Naive thymus-derived CD4-positive, alpha-beta T cell (primary cell): Measurements from ENCODE around the gene UNC45A. TPM values are rescaled to one million over a fixed set of nuclear protein-coding genes. Genes with fewer than 3 reads are reported as not detected.
A peak's percentile ranks its signal among the peaks of the same experiment; 100 is the strongest.

Source experiments
- ATAC-seq: fragments of 150-1000 bp; cut with Tn5 transposase; 2 replicates; pipeline ENCODE4 v1.10.0; 2021; ENCODE audit warnings: mild to moderate bottlenecking, moderate library complexity
- CTCF ChIA-PET: fragments of 350-600 bp; sonication (Branson Sonifier 250); formaldehyde crosslinking; loops from one replicate; lab custom pipeline; 2021; ENCODE audit warnings: antibody characterized with exemption; lab: Charles Lee
- POLR2A ChIA-PET: fragments of 350-600 bp; sonication (Branson Sonifier 250); formaldehyde crosslinking; loops from one replicate; lab custom pipeline; 2021; ENCODE audit warnings: antibody characterized with exemption, inconsistent platforms; lab: Charles Lee
- DNase-seq, 9 donors: peaks; one replicate each; pipeline versions ENCODE4 v3.0.0 to v3.0.0-alpha.2; 2020 to 2022; ENCODE audit warnings: mixed read lengths in 1 of 9
- H3K27ac ChIP-seq: one replicate; pipeline ENCODE4 v1.7.0; 2013; ENCODE audit warnings: mild to moderate bottlenecking, low read depth, low read length, moderate library complexity
- H3K27me3 ChIP-seq, 2 donors: one replicate each; pipeline ENCODE4 v1.7.0; 2013; ENCODE audit warnings: low read length in 2 of 2, mild to moderate bottlenecking in 2 of 2, moderate library complexity in 2 of 2; ENCODE audit not compliant: control insufficient read depth in 2 of 2, insufficient read depth in 2 of 2
- H3K36me3 ChIP-seq, 3 experiments: 1 replicate in 2 of 3; 2 replicates in 1 of 3; pipeline ENCODE4 v1.7.0; 2013; ENCODE audit warnings: low read length in 3 of 3, mild to moderate bottlenecking in 3 of 3, moderate library complexity in 1 of 3; ENCODE audit not compliant: insufficient read depth in 3 of 3, control insufficient read depth in 2 of 3
- H3K4me1 ChIP-seq, 2 donors: one replicate each; pipeline ENCODE4 v1.7.0; 2013; ENCODE audit warnings: low read length in 2 of 2, mild to moderate bottlenecking in 2 of 2, moderate library complexity in 1 of 2; ENCODE audit not compliant: control insufficient read depth in 2 of 2, insufficient read depth in 2 of 2
- H3K4me3 ChIP-seq: 2 replicates; pipeline ENCODE4 v1.7.0; 2013; ENCODE audit warnings: mild to moderate bottlenecking, low read length
- H3K9me3 ChIP-seq, 3 experiments: 1 replicate in 2 of 3; 2 replicates in 1 of 3; pipeline ENCODE4 v1.7.0; 2013; ENCODE audit warnings: low read length in 3 of 3; ENCODE audit not compliant: control insufficient read depth in 2 of 3
- H3K27ac Mint-ChIP-seq, 9 donors: one replicate each; pipeline ENCODE4 v1.8.0; 2020 to 2022; ENCODE audit warnings: mixed read lengths in 9 of 9, mild to moderate bottlenecking in 8 of 9, moderate library complexity in 5 of 9, inconsistent platforms in 2 of 9
- H3K27me3 Mint-ChIP-seq, 5 donors: one replicate each; pipeline ENCODE4 v1.8.0; 2021 to 2022; ENCODE audit warnings: mixed read lengths in 5 of 5, mild to moderate bottlenecking in 1 of 5
- H3K36me3 Mint-ChIP-seq, 5 donors: one replicate each; pipeline ENCODE4 v1.8.0; 2020 to 2022; ENCODE audit warnings: mixed read lengths in 5 of 5, mild to moderate bottlenecking in 3 of 5, inconsistent platforms in 1 of 5
- H3K4me1 Mint-ChIP-seq, 7 donors: one replicate each; pipeline ENCODE4 v1.8.0; 2020 to 2022; ENCODE audit warnings: mixed read lengths in 7 of 7, mild to moderate bottlenecking in 3 of 7, inconsistent platforms in 1 of 7
- H3K4me3 Mint-ChIP-seq, 10 donors: one replicate each; pipeline ENCODE4 v1.8.0; 2020 to 2022; ENCODE audit warnings: mild to moderate bottlenecking in 10 of 10, mixed read lengths in 10 of 10, moderate library complexity in 6 of 10, inconsistent platforms in 2 of 10
- H3K9me3 Mint-ChIP-seq, 11 donors: one replicate each; pipeline ENCODE4 v1.8.0; 2020 to 2022; ENCODE audit warnings: mixed read lengths in 11 of 11, mild to moderate bottlenecking in 4 of 11, inconsistent platforms in 1 of 11, moderate library complexity in 1 of 11
- intact Hi-C, 2 donors: fragments of 100-400 bp; cut with micrococcal nuclease; formaldehyde crosslinking; loops; one replicate each; pipeline ENCODE4 v1.15.1; 2023
- polyA plus RNA-seq, 2 donors: library from polyadenylated mRNA; unstranded; fragments of 300-500 nt; fragmentation: Illumina TruSeq; gene quantifications; one replicate each; pipeline ENCODE4 v1.2.3, GENCODE V29; 2021
- total RNA-seq, 6 experiments: library from RNA in 5 of 6; stranded (reverse) in 5 of 6; gene quantifications; 1 replicate in 5 of 6; 2 replicates in 1 of 6; pipeline ENCODE4 v1.2.3 and lab custom pipeline; 2021 to 2026

Gene UNC45A
- total and polyA plus RNA-seq, 7 experiments from 2014 or later: 34.2 to 75.1 (median 62.0) TPM

DNA sequence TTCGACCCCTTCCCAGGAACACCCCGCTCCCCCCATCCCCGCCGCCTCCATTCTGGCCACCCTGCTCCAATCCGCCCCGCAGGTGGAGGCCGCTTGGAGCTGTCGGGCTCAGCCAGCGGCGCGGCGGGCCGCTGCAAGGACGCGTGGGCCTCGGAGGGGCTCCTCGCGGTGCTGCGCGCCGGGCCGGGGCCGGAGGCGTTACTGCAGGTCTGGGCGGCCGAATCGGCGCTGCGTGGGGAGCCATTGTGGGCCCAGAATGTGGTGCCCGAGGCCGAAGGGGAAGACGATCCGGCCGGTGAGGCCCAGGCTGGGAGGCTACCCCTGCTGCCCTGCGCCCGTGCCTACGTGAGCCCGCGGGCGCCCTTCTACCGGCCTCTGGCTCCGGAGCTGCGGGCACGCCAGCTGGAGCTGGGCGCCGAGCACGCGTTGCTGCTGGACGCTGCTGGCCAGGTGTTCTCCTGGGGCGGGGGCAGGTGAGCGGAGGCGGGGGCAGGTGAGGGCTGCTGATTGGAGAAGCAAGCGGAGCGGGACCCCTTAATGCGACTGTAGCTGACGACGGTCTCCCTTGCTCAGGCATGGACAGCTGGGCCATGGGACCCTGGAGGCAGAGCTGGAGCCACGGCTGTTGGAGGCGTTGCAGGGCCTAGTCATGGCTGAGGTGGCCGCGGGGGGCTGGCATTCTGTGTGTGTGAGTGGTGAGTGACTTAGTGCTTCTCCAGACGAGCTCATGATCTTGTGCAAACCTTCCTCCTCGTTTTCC lies 22.1 kb downstream of the UNC45A start:
- H3K9me3 ChIP-seq: no peaks in the 10 kb centered on the region
- peaks cover 10 to 15% of the 10 kb centered on the region in 2 donors for H3K4me1 ChIP-seq
- Mint-ChIP-seq H3K9me3 (no peaks in the 10 kb centered on the region), H3K36me3 (peaks cover 5 to 31% (median 9%) of the 10 kb centered on the region in 5 donors), H3K4me3 (peak overlapping the region in 9 of 10 donors; percentile 30 to 88 (median 66)), H3K27ac (peak overlapping the region in 2 of 9 donors; percentile 34 to 74), H3K4me1 (peaks cover 6 to 27% (median 12%) of the 10 kb centered on the region in 7 donors), H3K27me3 (no peaks in the 10 kb centered on the region)
- H3K4me3 ChIP-seq: no peak overlapping the region
- H3K27ac ChIP-seq: peak overlapping the region; percentile 31
- intact Hi-C loops: loop anchor here in 1 of 2 donors (10.0 kb wide), 1 partner anchor 898 kb away; the partner anchor contains the start of gene SLCO3A1
- ATAC-seq (no peak), DNase-seq (no peak)
- ChIA-PET POLR2A (interaction anchor here (0.8 to 9.2 kb wide), 2 partner anchors 24 to 94 kb away, joined by 3 to 119 read pairs; partner anchors contain the start of genes HDDC3 and UNC45A), CTCF (interaction anchor here (1.0 to 7.7 kb wide), 8 partner anchors 15 to 92 kb away, joined by 3 to 67 read pairs (median 6); partner anchors contain the start of genes HDDC3, MAN2A2 and UNC45A)
- peaks cover 0 to 42% (median 0%) of the 10 kb centered on the region in 3 experiments for H3K36me3 ChIP-seq
- no peaks in the 10 kb centered on the region for H3K27me3 ChIP-seq

DNA sequence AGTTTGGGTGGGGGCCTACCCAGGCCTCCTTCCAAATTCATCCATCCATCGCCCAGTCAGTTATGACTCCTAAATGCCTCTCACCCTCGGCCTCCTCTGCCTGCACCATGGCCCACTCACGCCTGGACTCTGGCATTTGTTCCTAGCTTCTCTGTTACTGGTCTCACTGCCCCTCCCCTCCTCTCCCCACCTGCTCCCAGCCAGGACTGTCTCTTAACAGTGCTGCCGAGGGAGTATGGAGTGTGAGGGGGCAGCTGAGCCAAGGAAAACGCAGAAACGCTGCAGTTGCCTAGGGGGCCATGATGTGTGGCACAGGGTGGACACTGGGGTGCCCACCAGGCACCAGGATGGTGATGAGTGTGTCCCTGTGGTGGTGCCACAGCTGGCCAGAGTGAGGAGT lies 22.7 kb downstream of the UNC45A start:
- Histone ChIP-seq H3K27me3 (no peaks in the 10 kb centered on the region), H3K36me3 (peaks cover 0 to 39% (median 0%) of the 10 kb centered on the region in 3 experiments), H3K4me3 (no peak overlapping the region), H3K4me1 (peaks cover 10 to 15% of the 10 kb centered on the region in 2 donors), H3K9me3 (no peaks in the 10 kb centered on the region), H3K27ac (no peak overlapping the region)
- peak overlapping the region in 1 of 9 donors; percentile 34 for H3K27ac Mint-ChIP-seq
- H3K9me3 Mint-ChIP-seq: no peaks in the 10 kb centered on the region
- ChIA-PET POLR2A (interaction anchor here (9.2 kb wide), 1 partner anchor 24 kb away, joined by 119 read pairs; the partner anchor contains the start of genes HDDC3 and UNC45A), CTCF (interaction anchor here (1.0 to 7.7 kb wide), 6 partner anchors 15 to 91 kb away, joined by 3 to 67 read pairs (median 6); partner anchors contain the start of genes HDDC3, MAN2A2 and UNC45A)
- DNase-seq (no peak), ATAC-seq (no peak)
- H3K4me1 Mint-ChIP-seq: peaks cover 6 to 27% (median 12%) of the 10 kb centered on the region in 7 donors
- no peaks in the 10 kb centered on the region for H3K27me3 Mint-ChIP-seq
- intact Hi-C loops: loop anchor here in 1 of 2 donors (10.0 kb wide), 1 partner anchor 897 kb away; the partner anchor contains the start of gene SLCO3A1
- H3K4me3 Mint-ChIP-seq: peak overlapping the region in 9 of 10 donors; percentile 30 to 75 (median 62)
- H3K36me3 Mint-ChIP-seq: peaks cover 5 to 29% (median 11%) of the 10 kb centered on the region in 5 donors

DNA sequence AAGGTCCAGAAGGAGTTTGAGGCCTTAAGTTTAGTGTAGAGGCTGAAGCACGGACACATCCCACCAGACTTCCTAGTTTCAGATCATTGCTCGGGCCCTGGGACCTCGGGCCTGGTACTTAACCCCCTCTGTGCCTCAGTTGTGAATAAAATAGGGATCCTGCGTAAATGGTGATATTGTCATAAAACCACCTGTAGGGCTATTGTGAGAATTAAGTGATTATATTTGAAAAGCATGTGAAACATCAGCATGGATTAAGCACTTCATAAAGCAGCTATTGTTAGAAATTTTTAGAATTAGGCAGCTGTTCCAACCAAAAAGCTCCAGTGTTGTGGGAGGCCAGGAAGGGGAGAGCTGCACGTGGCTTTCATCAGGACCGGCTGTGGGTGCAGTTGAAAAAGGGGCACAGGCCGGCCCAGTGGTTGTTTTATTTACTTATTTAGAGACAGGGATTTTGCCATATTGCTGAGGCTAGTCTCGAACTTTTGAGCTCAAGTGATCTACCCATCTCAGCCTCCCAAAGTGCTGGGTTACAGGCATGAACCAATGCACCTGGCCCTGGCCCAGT lies 24.0 kb downstream of the UNC45A start:
- H3K27me3 ChIP-seq: no peaks in the 10 kb centered on the region
- H3K36me3 ChIP-seq: peaks cover 0 to 28% (median 0%) of the 10 kb centered on the region in 3 experiments
- no peaks in the 10 kb centered on the region for H3K9me3 Mint-ChIP-seq
- ChIA-PET CTCF (interaction anchor here (0.6 to 7.7 kb wide), 3 partner anchors 16 to 416 kb away, joined by 3 to 67 read pairs (median 6); partner anchors contain the start of genes HDDC3 and UNC45A), POLR2A (interaction anchor here (9.2 kb wide), 1 partner anchor 26 kb away, joined by 119 read pairs; the partner anchor contains the start of genes HDDC3 and UNC45A)
- no peaks in the 10 kb centered on the region for H3K9me3 ChIP-seq
- H3K36me3 Mint-ChIP-seq: peaks cover 5 to 29% (median 11%) of the 10 kb centered on the region in 5 donors
- H3K27ac Mint-ChIP-seq: no peak overlapping the region
- H3K4me3 ChIP-seq: no peak overlapping the region
- ATAC-seq: no peak
- peaks cover 6 to 20% (median 12%) of the 10 kb centered on the region in 7 donors for H3K4me1 Mint-ChIP-seq
- H3K27me3 Mint-ChIP-seq: no peaks in the 10 kb centered on the region
- no peak overlapping the region for H3K4me3 Mint-ChIP-seq
- peaks cover 10 to 15% of the 10 kb centered on the region in 2 donors for H3K4me1 ChIP-seq
- intact Hi-C loops: loop anchor here in 1 of 2 donors (10.0 kb wide), 1 partner anchor 896 kb away; the partner anchor contains the start of gene SLCO3A1
- no peak for DNase-seq
- H3K27ac ChIP-seq: no peak overlapping the region

DNA sequence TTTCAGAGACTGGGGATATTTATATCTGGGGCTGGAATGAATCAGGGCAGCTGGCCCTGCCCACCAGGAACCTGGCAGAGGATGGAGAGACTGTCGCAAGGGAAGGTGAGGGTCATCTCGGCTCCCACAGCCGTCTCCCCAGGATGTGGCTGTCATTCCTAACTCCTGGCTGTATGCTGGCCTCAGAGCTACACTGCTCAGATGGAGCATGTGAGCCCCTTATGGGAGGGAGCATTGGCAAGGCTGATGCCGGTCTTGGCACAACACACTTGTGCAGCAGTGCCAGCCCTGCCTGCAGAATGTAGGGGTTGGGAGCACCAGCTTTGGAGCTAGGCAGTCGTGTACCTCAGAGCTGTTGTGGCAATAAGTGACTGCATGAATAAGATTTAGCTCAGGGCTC lies 24.8 kb downstream of the UNC45A start:
- H3K4me1 Mint-ChIP-seq: peaks cover 5 to 17% (median 12%) of the 10 kb centered on the region in 7 donors
- no peaks in the 10 kb centered on the region for H3K27me3 Mint-ChIP-seq
- Histone ChIP-seq H3K27ac (no peak overlapping the region), H3K27me3 (no peaks in the 10 kb centered on the region), H3K4me3 (no peak overlapping the region), H3K9me3 (no peaks in the 10 kb centered on the region), H3K36me3 (peaks cover 0 to 27% (median 0%) of the 10 kb centered on the region in 3 experiments), H3K4me1 (peaks cover 10 to 15% of the 10 kb centered on the region in 2 donors)
- no peak overlapping the region for H3K4me3 Mint-ChIP-seq
- H3K9me3 Mint-ChIP-seq: no peaks in the 10 kb centered on the region
- H3K36me3 Mint-ChIP-seq: peaks cover 5 to 29% (median 11%) of the 10 kb centered on the region in 5 donors
- no peak for ATAC-seq
- H3K27ac Mint-ChIP-seq: peak overlapping the region in 2 of 9 donors; percentile 22 to 70
- CTCF ChIA-PET: interaction anchor here (0.6 kb wide), 2 partner anchors 308 to 417 kb away, joined by 3 to 6 read pairs; no protein-coding TSS in a partner anchor
- intact Hi-C loops: loop anchor here in 1 of 2 donors (10.0 kb wide), 1 partner anchor 895 kb away; the partner anchor contains the start of gene SLCO3A1
- POLR2A ChIA-PET: interaction anchor here (9.2 kb wide), 1 partner anchor 26 kb away, joined by 119 read pairs; the partner anchor contains the start of genes HDDC3 and UNC45A
- DNase-seq: no peak

DNA sequence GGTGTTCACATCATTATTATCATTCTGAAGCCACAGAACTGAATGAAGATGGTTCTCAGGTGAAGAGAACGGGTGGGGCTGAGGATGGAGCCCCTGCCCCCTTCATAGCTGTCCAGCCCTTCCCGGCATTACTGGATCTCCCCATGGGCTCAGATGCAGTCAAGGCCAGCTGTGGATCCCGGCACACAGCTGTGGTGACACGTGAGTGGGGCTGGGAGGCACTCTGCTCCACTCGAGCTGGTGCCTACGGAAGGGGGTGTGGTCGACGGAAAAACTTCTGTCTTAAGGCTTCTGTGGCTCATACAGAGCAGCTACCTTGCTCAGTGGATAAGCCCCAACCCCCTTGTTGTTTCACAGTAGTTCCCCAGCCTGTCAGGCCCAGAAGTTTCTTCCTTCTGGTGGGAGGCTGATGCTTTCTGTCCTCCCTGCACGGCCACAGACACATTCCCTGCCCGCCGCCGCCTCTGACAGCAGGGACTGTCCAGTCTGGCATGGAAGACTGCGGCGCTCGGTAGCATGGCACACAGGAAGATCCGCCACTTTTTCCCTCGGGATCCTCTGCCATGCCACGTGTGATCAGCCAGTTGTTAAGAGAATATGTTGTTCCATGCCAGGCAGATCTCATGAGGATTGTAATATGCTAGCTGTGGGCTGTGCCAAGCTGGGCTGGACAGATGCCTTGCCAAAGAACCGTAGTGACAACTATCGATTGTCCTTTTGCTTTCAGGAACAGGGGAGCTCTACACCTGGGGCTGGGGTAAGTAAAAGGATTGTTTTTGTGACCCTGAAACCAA lies 25.4 kb downstream of the UNC45A start:
- H3K27ac ChIP-seq: no peak overlapping the region
- Mint-ChIP-seq H3K36me3 (peaks cover 5 to 29% (median 11%) of the 10 kb centered on the region in 5 donors), H3K4me1 (peaks cover 5 to 17% (median 12%) of the 10 kb centered on the region in 7 donors), H3K27ac (peak overlapping the region in 2 of 9 donors; percentile 50 to 63), H3K4me3 (no peak overlapping the region), H3K27me3 (no peaks in the 10 kb centered on the region), H3K9me3 (no peaks in the 10 kb centered on the region)
- no peak for DNase-seq
- no peak for ATAC-seq
- ChIA-PET CTCF (interaction anchor here (0.6 to 1.6 kb wide), 2 partner anchors 73 to 308 kb away, joined by 3 to 6 read pairs; no protein-coding TSS in a partner anchor), POLR2A (interaction anchor here (1.7 to 9.2 kb wide), 2 partner anchors 25 to 27 kb away, joined by 3 to 119 read pairs; partner anchors contain the start of genes HDDC3 and UNC45A)
- H3K4me3 ChIP-seq: no peak overlapping the region
- H3K9me3 ChIP-seq: no peaks in the 10 kb centered on the region
- H3K27me3 ChIP-seq: no peaks in the 10 kb centered on the region
- H3K4me1 ChIP-seq: peaks cover 7 to 10% of the 10 kb centered on the region in 2 donors
- H3K36me3 ChIP-seq: peaks cover 0 to 25% (median 0%) of the 10 kb centered on the region in 3 experiments
- intact Hi-C loops: no loop called here
